HG03442 (cell line): ENCODE results near the gene GNAQ.
"Not testable (repeated sequence)": the region's sequence is repeated elsewhere in the genome, so short reads cannot be mapped to it uniquely, and the experiment has no call there.

ENCODE experiments used
- ATAC-seq: cut with Tn5 transposase; IDR thresholded peaks from one replicate; pipeline ENCODE4 v1.9.1; 2021; ENCODE audit warnings: mild to moderate bottlenecking, moderate library complexity; ENCODE audit not compliant: unreplicated experiment

The GNAQ gene

GRCh38 chr9:77798140-77798539 lies 233.5 kb downstream of the GNAQ start:
- ATAC-seq = no peak

GRCh38 chr9:77794985-77795384 lies 236.6 kb downstream of the GNAQ start:
- no peak for ATAC-seq

- no peak for ATAC-seq
These were observed 237.8 kb downstream of the GNAQ start for GRCh38 chr9:77793849-77794248.

- no peak for ATAC-seq
These were observed 241.7 kb downstream of the GNAQ start for GRCh38 chr9:77789891-77790290.

- no peak for ATAC-seq
These were observed 246.3 kb downstream of the GNAQ start for GRCh38 chr9:77785341-77785740.

- ATAC-seq = no peak
These were observed 248.1 kb downstream of the GNAQ start for GRCh38 chr9:77783518-77783917.

GRCh38 chr9:77779010-77779409 lies 252.6 kb downstream of the GNAQ start:
- no peak for ATAC-seq

GRCh38 chr9:77773381-77773780 lies 258.2 kb downstream of the GNAQ start:
- ATAC-seq = no peak

- ATAC-seq = no peak
These were observed 259.0 kb downstream of the GNAQ start for GRCh38 chr9:77772646-77773045.

GRCh38 chr9:77771171-77771570 lies 260.4 kb downstream of the GNAQ start:
- no peak for ATAC-seq

- ATAC-seq = no peak
These were observed 261.3 kb downstream of the GNAQ start for GRCh38 chr9:77770340-77770739.

- no peak for ATAC-seq
These were observed 262.4 kb downstream of the GNAQ start for GRCh38 chr9:77769246-77769645.

- no peak for ATAC-seq
These were observed 265.0 kb downstream of the GNAQ start for GRCh38 chr9:77766587-77766986.

GRCh38 chr9:77765781-77766259 lies 265.8 kb downstream of the GNAQ start:
- ATAC-seq = no peak

GRCh38 chr9:77764894-77765780 lies 266.5 kb downstream of the GNAQ start:
- no peak for ATAC-seq

- no peak for ATAC-seq
These were observed 268.0 kb downstream of the GNAQ start for GRCh38 chr9:77763566-77763965.

GRCh38 chr9:77760919-77761318 lies 270.7 kb downstream of the GNAQ start:
- ATAC-seq = not testable (repeated sequence)

- ATAC-seq = no peak
These were observed 272.2 kb downstream of the GNAQ start for GRCh38 chr9:77759391-77759790.

GRCh38 chr9:77756449-77756848 lies 275.2 kb downstream of the GNAQ start:
- ATAC-seq = no peak

- ATAC-seq = no peak
These were observed 278.4 kb downstream of the GNAQ start for GRCh38 chr9:77753180-77753579.

GRCh38 chr9:77752554-77752953 lies 279.1 kb downstream of the GNAQ start:
- ATAC-seq = no peak

GRCh38 chr9:77751341-77752091 lies 280.1 kb downstream of the GNAQ start:
- ATAC-seq = no peak
